GM21447 (cell line): Measurements from ENCODE around the gene NLK.
"Not testable (repeated sequence)": the region's sequence is repeated elsewhere in the genome, so short reads cannot be mapped to it uniquely, and the experiment has no call there.

Experiments used
- ATAC-seq: cut with Tn5 transposase; IDR thresholded peaks from one replicate; pipeline ENCODE4 v1.9.1; 2021; ENCODE audit not compliant: unreplicated experiment

The NLK gene

DNA sequence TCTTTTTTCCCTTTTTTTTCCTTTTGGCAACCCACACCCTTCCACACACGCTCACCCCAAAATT is at the start of gene NLK:
TSS of gene NLK (plus strand) at position 21 of the 64 bp plus-strand sequence. CDS start 197 bp downstream, outside the sequence.
- ATAC-seq = no peak

- ATAC-seq = no peak
Measured at GRCh38 chr17:27993161-27993695, 49.2 kb upstream of the NLK start.

DNA sequence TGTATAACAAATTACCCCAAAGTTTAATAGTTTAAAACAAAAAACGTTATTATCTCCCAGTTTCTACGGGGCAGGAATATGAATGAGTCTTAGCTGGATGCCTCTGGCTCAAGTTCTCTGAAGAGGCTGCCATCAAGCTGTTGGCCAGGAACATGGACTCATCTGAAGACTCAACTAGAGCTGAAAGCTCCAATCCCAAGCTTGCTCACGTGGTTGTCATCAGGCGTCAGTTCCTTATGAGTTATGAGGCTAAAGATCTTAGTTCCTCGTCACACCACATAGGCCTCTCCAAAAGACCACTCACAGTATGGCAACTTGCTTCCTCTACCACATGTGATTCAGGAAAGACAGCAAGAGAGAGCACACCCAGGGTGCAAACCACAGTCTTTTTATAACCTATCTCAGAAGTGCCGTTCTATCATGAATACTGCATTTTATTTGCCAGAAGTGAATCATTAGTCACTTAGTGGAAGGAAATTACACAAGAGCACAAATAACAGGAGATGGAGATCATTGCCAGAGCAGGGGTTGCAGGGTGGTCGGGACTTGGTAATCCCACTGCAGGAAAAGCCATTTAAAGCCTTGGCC is 48.7 kb upstream of the NLK start:
- ATAC-seq = no peak

DNA sequence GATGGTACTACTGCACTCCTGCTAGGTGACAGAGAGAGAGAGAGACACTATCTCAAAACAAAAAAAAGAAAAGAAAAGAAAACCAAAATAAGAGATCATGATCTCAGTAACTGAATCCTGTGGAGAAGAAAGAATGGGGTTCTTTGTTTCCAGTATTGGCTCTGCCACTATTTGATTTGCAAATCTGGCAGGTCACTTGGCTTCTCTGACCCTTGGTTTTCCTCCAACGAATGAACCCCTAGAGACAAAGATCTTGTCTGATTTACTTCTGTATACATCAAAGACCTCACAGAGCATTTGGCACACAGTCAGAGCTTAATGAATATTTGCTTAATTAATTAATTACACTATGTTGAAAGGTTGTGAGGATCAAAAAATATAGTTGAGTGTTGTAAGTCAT is 47.9 kb upstream of the NLK start:
- no peak for ATAC-seq

GRCh38 chr17:27995554-27995953 is 46.9 kb upstream of the NLK start:
- ATAC-seq = no peak

- no peak for ATAC-seq
Measured at GRCh38 chr17:27996202-27997043, 46.1 kb upstream of the NLK start.

GRCh38 chr17:27997044-27997401 is 45.5 kb upstream of the NLK start:
- no peak for ATAC-seq

DNA sequence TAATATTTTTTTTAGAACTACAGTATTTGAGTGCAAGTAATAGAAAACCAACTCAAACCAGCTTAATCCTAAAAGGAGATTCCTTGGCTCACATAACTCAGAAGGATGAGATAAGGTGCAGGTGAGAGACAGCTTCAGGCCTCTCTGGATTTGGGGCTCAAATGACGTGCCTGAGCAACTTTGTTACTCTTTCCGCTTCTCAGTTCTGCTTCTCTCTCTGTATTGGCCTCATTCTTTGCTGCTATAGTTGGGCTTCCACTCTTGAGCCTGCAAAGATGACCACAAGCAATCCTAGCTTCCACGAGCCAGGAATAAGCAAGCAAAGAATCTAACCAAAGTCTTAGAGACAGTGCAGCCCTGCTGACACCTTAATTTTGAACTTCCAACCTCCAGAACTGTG is 45.0 kb upstream of the NLK start:
- no peak for ATAC-seq

GRCh38 chr17:28001149-28001548 is 41.3 kb upstream of the NLK start:
- ATAC-seq = no peak

DNA sequence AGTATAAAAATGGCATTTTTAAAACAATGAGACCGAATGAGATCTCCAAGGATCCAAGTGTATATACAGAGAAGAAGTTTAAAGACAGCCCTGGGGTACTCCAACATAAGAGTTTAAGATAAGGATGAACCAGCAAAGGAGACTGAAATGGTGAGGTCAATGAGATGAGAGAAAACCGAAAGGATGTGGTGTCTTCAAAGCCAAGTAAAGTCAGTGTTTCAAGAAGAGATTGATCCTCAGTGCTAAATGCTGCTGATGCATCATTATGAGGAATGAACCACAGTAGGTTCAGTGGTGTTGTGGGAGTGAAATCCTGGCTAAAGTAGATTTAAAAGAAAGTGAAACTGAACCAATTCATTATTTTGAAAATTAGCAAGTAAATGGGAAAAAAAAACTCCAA is 38.1 kb upstream of the NLK start:
- ATAC-seq = no peak

- not testable (repeated sequence) for ATAC-seq
Measured at GRCh38 chr17:28007925-28008324, 34.6 kb upstream of the NLK start.

DNA sequence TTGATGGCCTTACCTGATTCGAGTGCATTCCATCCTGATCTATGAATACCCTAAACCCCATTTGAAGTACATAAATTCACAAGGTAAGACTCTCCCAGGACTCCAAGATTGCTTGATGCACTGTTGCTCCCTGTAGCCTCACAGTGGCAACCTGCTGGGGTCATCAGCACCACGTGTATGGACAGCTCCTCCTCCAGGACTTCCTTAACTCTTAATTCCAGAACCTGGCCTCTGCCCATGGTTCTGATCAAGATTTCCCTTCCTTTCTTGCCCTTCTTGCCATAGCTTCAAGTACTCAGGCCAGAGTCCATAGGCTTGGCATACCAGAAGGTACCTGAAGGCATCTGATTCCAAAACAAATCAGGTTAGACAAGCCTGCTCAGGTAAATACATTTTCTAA is 34.0 kb upstream of the NLK start:
- no peak for ATAC-seq

DNA sequence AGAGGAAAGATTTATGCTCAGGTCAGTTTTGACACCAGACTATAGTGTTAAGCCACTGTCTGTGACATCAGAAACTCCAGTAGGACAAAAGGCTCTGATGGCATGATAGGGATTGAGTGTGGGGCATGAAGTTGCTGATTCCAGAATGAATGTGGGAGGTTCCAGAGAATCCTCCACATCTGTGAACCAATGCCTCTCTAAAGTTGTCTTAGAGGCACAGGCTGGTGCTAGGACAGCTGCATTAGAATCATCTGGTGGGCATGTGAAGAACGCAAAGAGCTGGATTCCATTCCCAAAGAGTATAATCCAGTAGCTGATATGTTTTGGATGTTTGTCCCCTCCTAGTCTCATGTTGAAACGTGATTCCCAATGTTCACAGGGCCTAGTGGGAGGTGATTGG is 32.1 kb upstream of the NLK start:
- no peak for ATAC-seq

DNA sequence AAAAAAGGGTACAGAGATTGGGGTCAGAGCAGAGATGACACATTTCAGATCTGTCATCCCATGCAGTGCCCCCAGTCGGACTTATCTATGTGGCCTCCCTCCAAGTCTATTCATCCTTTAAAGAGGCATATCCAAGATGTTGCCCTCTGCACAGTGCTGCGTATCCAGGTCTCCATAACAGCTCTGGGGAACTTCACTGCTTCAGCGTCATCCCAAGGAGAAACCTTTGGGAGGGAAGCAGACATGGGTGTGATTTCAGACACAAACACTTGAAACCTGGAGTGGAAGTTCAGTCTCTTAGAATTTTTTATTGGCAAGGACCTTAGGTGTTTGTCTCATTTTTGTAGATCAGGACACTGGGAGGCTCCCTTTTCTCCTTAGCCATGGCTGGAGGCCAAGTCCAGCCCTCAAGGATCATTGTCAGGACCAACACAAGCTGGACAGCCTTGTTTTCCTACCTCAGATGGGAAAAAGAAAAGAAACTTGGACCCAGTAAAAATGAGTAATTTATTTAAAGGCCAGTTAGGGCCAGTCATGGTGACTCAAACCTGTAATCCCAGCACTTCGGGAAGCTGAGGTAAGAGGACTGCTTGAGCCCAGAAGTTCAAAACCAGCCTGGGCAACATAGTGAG is 23.9 kb upstream of the NLK start:
- no peak for ATAC-seq

- ATAC-seq = no peak
Measured at GRCh38 chr17:28020515-28020914, 22.0 kb upstream of the NLK start.

DNA sequence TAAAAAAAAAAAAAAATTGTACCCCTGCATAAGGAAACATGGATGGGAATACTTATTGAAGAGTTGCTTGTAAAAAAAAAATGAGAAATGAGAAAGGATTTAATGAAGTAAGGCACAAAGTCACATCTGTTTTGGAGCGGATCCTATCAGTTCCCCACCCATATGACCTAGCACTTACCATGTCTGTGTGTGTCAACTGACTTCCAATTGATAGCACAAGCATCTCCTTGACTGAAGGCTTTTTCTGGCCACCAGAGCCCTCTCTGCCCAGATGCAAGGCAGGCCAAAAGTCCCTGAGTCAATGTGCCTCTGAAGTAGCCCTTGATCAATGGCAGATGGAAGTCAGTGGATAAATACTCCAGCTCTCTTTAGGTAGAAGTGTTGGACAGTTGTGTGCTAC is 13.4 kb upstream of the NLK start:
- no peak for ATAC-seq

GRCh38 chr17:28030386-28030785 is 12.1 kb upstream of the NLK start:
- no peak for ATAC-seq

- no peak for ATAC-seq
Measured at GRCh38 chr17:28031174-28031573, 11.3 kb upstream of the NLK start.

DNA sequence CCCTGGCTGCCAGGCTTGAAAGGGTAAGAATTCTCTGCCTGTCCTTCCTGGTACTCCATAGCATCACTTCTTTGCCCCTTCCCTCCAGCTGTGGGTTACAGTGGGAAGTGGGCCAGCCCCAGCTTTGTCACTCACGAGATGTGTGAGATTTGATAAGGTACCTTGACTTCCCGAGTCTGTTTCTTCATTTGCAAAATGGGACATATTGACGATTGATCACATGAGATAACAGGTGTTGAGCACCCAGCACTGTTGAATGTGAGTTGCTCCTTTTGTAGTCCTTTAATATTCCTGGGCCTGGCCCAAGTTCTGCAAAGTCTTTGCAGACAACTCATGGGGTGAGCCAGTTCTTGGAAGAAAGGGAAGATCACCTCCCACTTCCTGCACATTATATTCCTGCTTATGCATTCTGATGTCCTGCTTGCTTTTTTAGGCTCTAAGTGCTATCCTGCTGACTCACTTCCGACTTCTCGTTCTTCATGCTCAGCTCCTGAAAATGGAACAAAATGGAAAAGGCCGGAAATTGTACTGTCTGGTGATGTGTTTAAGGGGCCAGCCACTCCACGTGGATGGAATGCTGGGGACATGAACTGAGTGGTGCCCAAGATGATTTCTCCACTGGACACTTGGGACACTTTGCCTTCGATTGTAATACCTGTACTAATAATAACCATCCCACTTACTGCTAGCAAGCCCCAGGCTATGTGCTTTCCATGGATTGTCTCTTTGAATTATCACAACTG is 8.3 kb upstream of the NLK start:
- no peak for ATAC-seq

DNA sequence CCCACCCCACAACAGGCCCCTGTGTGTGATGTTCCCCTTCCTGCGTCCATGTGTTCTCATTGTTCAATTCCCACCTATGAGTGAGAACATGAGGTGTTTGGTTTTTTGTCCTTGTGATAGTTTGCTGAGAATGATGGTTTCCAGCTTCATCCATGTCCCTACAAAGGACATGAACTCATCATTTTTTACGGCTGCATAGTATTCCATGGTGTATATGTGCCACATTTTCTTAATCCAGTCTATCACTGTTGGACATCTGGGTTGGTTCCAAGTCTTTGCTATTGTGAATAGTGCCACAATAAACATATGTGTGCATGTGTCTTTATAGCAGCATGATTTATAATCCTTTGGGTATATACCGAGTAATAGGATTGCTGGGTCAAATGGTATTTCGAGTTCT is 7.0 kb upstream of the NLK start:
- ATAC-seq = not testable (repeated sequence)

GRCh38 chr17:28035884-28036283 is 6.6 kb upstream of the NLK start:
- not testable (repeated sequence) for ATAC-seq

DNA sequence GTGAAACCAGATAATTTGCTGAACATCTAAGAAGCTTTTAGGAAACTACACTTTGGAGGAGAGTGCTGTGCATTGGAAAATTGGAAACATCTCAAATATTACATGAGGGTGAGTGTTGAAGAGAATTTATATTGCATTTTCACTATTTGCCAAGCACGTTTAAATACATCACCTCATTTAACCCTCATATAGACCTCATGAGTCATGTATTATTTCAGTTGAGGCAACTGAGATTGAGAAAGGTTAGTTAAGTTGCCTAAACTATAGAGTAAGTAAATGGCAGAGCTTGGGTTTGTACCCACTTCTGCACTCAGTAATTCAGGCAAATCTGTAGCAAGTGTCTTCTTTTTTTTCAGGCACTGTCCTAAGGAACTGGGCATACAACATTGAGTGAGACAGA is 3.7 kb upstream of the NLK start:
- ATAC-seq = no peak
